MM.1S (cell line): ENCODE data around the gene FAT2.

Experiments used
- EZH2 ChIP-seq: fragments of 300-600 bp; sonication (generic); optimal IDR thresholded peaks from 2 replicates; pipeline ENCODE3; 2017; ENCODE audit warnings: low read depth, mild to moderate bottlenecking, antibody characterized with exemption, low read length, mixed read lengths
- EZH2phosphoT487 ChIP-seq: fragments of 300-600 bp; sonication (generic); IDR thresholded peaks from 2 replicates; pipeline ENCODE4 v1.6.1; 2018; ENCODE audit warnings: antibody characterized with exemption, low read length
- TF ChIP-seq, protein P1 (sequence below): fragments of 300-600 bp; sonication (generic); IDR thresholded peaks from 2 replicates; pipeline ENCODE4 v1.5.1; 2016; ENCODE audit warnings: antibody characterized with exemption, low read length, mixed read lengths

DNA sequence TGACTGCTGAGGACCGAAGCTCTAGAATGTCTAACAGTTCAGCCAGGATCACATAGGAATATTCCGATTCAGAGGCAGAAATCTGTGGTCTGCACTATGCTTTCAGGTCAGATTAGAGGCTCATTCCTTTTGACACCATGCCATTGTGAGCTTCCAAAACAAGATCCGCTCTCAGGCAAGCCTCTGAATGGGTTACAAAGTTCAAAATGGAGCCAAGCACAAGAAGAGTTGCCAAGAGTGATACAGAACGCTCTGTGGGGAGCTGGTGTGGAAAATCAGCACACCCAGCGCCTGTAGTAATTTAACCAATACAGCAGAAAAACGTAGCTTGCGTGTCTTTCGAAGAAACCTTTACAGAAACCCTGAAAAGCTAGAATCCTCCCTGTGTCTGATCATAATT is 33.3 kb upstream of the FAT2 start:
- TF ChIP-seq EZH2phosphoT487 (no peak), EZH2 (no peak)
- TF ChIP-seq, protein P1, sequence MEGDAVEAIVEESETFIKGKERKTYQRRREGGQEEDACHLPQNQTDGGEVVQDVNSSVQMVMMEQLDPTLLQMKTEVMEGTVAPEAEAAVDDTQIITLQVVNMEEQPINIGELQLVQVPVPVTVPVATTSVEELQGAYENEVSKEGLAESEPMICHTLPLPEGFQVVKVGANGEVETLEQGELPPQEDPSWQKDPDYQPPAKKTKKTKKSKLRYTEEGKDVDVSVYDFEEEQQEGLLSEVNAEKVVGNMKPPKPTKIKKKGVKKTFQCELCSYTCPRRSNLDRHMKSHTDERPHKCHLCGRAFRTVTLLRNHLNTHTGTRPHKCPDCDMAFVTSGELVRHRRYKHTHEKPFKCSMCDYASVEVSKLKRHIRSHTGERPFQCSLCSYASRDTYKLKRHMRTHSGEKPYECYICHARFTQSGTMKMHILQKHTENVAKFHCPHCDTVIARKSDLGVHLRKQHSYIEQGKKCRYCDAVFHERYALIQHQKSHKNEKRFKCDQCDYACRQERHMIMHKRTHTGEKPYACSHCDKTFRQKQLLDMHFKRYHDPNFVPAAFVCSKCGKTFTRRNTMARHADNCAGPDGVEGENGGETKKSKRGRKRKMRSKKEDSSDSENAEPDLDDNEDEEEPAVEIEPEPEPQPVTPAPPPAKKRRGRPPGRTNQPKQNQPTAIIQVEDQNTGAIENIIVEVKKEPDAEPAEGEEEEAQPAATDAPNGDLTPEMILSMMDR: no peak
